Sigmoid colon (tissue), 7 donors: ENCODE data around the gene ODAD3. TPM values are rescaled to one million over a fixed set of nuclear protein-coding genes. Genes with fewer than 3 reads are reported as not detected.

ENCODE experiments used
- DNase-seq: peaks from one replicate; pipeline ENCODE4 v3.0.0-alpha.2; 2019
- H3K27ac ChIP-seq, 4 donors: fragments of 200-600 bp; sonication (generic); one replicate each; pipeline ENCODE4 v1.5.1; 2016 to 2019; ENCODE audit warnings: mild to moderate bottlenecking in 1 of 4
- H3K27me3 ChIP-seq, 3 donors: fragments of 200-600 bp; sonication (generic); one replicate each; pipeline ENCODE4 v1.5.1; 2019; ENCODE audit warnings: mild to moderate bottlenecking in 1 of 3
- H3K36me3 ChIP-seq, 4 donors: fragments of 200-600 bp; sonication (generic); one replicate each; pipeline ENCODE4 v1.5.1; 2016 to 2019
- H3K4me1 ChIP-seq, 4 donors: fragments of 200-600 bp; sonication (generic); one replicate each; pipeline ENCODE4 v1.5.1; 2017 to 2019
- H3K4me3 ChIP-seq, 4 donors: fragments of 200-600 bp; sonication (generic); one replicate each; pipeline ENCODE4 v1.5.1; 2017 to 2019; ENCODE audit warnings: mild to moderate bottlenecking in 2 of 4, moderate library complexity in 1 of 4
- H3K9me3 ChIP-seq, 4 donors: fragments of 200-600 bp in 3 of 4; sonication (generic) in 3 of 4; one replicate each; pipeline versions ENCODE4 v1.5.1 to v1.6.1; 2013 to 2019
- EP300 ChIP-seq, 4 donors: sonication (generic); formaldehyde crosslinking; IDR thresholded peaks; one replicate each; pipeline ENCODE4 v1.6.1; 2017; ENCODE audit warnings: antibody characterized with exemption in 4 of 4
- POLR2A ChIP-seq, 2 donors: fragments of 450-650 bp; IDR thresholded peaks; one replicate each; pipeline ENCODE4 v1.6.1; 2016; ENCODE audit warnings: antibody characterized with exemption in 2 of 2, mild to moderate bottlenecking in 2 of 2, moderate library complexity in 2 of 2
- POLR2AphosphoS5 ChIP-seq, 4 donors: sonication (generic); formaldehyde crosslinking; IDR thresholded peaks; one replicate each; pipeline ENCODE4 v1.6.1; 2017; ENCODE audit warnings: antibody characterized with exemption in 4 of 4
- WGBS, 2 donors: extraction: QIAGEN DNeasy Blood & Tissue Kit; methylation state at CpG; one replicate each; pipeline ENCODE4 v1.1.7; 2013; 5-methylcytosine and 5-hydroxymethylcytosine counted together
- intact Hi-C: fragments of 100-400 bp; cut with DNase I; formaldehyde crosslinking; loops from one replicate; pipeline ENCODE4 v1.15.1; 2023
- polyA plus RNA-seq, 3 donors: library from polyadenylated mRNA; stranded (reverse); fragments of 200-250 nt; gene quantifications; one replicate each; pipeline ENCODE4 v1.2.3, GENCODE V29; 2013
- total RNA-seq, 4 donors: library from RNA; depleted of rRNA; stranded (reverse); fragments of >200 nt; gene quantifications; one replicate each; pipeline ENCODE4 v1.1.0, GENCODE V29; 2016
- TF ChIP-seq, protein P1 (sequence below), 4 experiments: fragments of 450-650 bp in 3 of 4; fragments of 200-600 bp in 1 of 4; IDR thresholded peaks; one replicate each; pipeline ENCODE4 v1.5.1; 2016 to 2019; ENCODE audit warnings: antibody characterized with exemption in 4 of 4, mild to moderate bottlenecking in 3 of 4, moderate library complexity in 2 of 4
- donor health status: healthy with polysubstance abuse.
- donor health status: Bipolar disorder and iron deficiency.
- donor health status: healthy.

ODAD3 gene
- total and polyA plus RNA-seq, 7 donors, result 0.29 to 1.4 TPM; not detected in 5

DNA sequence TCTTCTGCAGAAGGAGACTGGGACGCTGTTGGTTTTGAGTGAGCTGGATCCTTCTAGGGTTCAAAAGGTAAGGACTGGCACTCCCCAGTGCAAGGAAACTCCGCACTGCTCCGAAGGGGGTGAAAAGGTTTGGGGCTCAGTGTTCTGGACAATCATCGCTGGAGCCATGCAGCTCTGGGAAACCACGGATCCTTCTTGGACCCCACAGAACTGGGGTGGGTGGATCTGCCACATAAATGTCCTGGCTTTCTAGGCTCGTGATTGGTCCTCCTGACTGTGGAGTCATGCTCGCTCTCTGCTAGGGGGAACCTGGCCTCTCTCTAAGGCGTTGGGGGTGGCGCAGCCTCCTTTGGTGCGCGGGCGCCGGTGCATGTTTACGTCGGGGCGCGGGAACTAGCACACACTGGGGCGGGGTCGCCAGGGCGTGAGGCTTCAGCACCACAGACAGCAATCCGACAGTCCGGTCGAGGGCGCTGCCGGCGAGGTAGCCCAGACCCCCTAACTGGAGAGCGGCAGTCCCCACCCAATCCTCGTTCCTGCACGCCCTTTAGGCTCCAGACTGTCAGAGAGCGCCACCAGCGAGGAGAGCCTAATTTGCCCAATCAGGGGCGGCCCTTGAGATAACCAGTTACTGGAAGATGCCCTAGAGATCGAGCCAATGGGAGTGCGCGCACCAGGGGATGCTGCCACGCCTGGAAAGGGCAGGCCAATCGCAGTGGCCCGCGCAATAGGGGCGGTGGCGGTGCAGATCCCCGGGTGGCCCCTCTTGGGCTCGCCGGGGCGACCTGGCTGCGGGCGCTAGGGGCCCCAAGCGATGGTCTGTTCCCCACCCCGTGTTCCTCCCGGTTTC, 46.8 kb upstream of the ODAD3 start:
- TF ChIP-seq POLR2AphosphoS5 (IDR thresholded peaks at IDR 0.05) (no peak), POLR2A (IDR thresholded peaks at IDR 0.05) (no peak), EP300 (IDR thresholded peaks at IDR 0.05) (no peak)
- TF ChIP-seq, protein P1, sequence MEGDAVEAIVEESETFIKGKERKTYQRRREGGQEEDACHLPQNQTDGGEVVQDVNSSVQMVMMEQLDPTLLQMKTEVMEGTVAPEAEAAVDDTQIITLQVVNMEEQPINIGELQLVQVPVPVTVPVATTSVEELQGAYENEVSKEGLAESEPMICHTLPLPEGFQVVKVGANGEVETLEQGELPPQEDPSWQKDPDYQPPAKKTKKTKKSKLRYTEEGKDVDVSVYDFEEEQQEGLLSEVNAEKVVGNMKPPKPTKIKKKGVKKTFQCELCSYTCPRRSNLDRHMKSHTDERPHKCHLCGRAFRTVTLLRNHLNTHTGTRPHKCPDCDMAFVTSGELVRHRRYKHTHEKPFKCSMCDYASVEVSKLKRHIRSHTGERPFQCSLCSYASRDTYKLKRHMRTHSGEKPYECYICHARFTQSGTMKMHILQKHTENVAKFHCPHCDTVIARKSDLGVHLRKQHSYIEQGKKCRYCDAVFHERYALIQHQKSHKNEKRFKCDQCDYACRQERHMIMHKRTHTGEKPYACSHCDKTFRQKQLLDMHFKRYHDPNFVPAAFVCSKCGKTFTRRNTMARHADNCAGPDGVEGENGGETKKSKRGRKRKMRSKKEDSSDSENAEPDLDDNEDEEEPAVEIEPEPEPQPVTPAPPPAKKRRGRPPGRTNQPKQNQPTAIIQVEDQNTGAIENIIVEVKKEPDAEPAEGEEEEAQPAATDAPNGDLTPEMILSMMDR (IDR thresholded peaks at IDR 0.05), result no peak
- Histone ChIP-seq H3K4me1 (peaks cover 0 to 39% (median 37%) of the 10 kb centered on the region in 4 donors), H3K9me3 (no peaks in the 10 kb centered on the region), H3K36me3 (peaks cover 0 to 15% (median 8%) of the 10 kb centered on the region in 4 donors), H3K27ac (peak overlapping the region in 1 of 4 donors; percentile 31), H3K27me3 (peaks cover 43 to 80% (median 58%) of the 10 kb centered on the region in 3 donors), H3K4me3 (peak overlapping the region in 3 of 4 donors; percentile 16 to 40 (median 27))
- WGBS, 2 donors, result 5 to 10% methylated on average over 50 of the region's 50 CpGs
- intact Hi-C loops, result loop anchor here (1.0 kb wide), 1 partner anchor 187 kb away; no protein-coding TSS in a partner anchor
- peak; percentile 77 for DNase-seq

DNA sequence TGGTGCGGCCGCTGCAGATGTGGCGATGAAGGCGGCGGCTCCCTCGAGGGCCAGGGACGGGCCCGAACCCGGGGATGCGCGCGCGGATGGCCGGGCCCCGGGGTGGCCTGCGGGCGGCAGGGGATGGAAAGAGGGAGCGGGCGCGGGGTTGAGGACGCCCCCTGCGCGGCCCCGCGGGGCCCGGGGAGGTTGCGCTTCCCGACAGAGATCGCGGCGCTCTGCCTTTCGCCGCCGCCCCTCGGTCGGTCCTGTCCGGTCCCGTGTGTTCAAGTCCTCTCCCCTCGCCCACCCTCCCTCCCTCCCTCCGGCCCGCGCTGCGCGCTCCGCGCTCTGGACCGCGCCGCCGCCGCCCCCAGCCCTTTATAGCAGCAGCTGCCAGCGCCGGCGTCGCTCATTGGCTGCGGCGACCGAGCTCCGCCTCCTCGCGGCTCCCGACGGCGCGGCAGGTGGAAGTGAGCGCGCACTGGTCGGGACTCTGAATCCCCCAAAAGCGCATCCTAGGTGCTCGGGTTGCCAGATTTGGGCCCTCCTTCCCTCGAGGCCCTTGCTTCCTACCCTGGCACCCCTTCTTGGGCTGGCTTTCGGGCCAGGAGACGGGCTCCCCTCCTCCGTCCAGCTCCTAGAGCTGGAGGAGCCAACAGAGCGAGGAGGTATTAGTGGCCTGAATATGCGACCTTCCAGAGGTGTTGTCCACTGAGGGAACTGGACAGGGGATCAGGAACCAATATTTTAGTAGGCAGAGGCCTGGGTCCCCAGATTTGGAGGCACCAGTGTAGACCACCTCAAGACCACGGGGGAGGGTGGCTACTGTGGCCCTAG, 46.0 kb upstream of the ODAD3 start, which contains the start of gene ELAVL3:
TSS of gene ELAVL3 (minus strand) at position 332 of the 819 bp plus-strand sequence. CDS start 438 bp downstream, outside the sequence.
- peaks cover 43 to 74% (median 58%) of the 10 kb centered on the region in 3 donors for H3K27me3 ChIP-seq
- intact Hi-C loops, result no loop called here

DNA sequence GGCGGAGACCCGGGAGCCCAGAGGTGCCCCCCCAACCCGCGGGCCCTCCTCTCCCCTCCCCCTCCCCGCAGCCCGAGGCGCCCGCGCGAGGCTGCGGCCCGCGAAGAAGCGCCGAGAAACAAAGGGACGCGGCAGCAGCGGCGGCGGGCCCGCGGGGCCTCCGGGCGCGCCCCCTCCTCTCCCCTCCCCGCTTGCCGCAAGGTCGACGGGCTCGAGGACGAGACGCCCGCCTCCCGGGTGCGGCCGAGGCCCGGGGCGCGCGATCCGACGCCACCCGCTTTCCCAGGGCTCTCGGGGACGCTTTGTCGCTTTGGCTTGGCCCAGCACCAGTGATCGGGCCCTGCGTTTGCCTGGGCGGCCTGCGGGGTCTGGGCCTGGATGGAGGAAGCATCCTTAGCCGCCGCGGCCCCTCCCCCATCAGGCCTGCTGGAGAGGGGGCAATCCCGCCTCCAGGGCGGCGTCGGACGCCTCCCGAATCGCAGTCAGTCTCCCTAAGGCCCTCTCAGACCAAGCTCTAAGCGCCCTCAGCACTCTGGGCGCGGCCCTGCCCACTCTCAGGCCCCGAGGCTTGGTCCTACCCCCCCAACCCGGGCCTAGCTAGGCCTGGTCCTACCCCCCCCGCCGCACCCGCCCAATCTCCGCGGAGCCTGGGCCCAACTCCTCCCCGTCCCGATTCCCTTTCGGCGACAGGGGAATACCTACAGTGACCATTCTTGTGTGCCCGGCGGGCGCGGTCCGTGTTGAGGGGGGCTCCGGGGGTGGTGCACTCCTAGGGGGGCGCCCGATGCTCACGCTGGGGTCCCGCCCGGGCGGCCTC, 45.2 kb upstream of the ODAD3 start:
- peaks cover 43 to 66% (median 58%) of the 10 kb centered on the region in 3 donors for H3K27me3 ChIP-seq
- H3K9me3 ChIP-seq, result no peaks in the 10 kb centered on the region

More for the DNA sequence above, 46.0 kb upstream of the ODAD3 start, which contains the start of gene ELAVL3:
- H3K4me1 ChIP-seq, result peaks cover 0 to 39% (median 37%) of the 10 kb centered on the region in 4 donors
- no peak within 1 kb of the TSS for H3K27ac ChIP-seq
- peak within 1 kb of the TSS in 2 of 4 donors; percentile 19 to 40 for H3K4me3 ChIP-seq
- WGBS, 2 donors, result 12 to 22% methylated on average over 77 of the region's 77 CpGs
- TF ChIP-seq EP300 (IDR thresholded peaks at IDR 0.05), result no peak
- no peak for TF ChIP-seq POLR2AphosphoS5 (IDR thresholded peaks at IDR 0.05)
- TF ChIP-seq POLR2A (IDR thresholded peaks at IDR 0.05), result no peak
- TF ChIP-seq, protein P1 (IDR thresholded peaks at IDR 0.05), result no peak
- no peaks in the 10 kb centered on the region for H3K9me3 ChIP-seq
- peaks cover 0 to 13% (median 8%) of the 10 kb centered on the region in 4 donors for H3K36me3 ChIP-seq
- DNase-seq, result no peak

More for the DNA sequence above, 45.2 kb upstream of the ODAD3 start:
- peak overlapping the region in 2 of 4 donors; percentile 19 to 26 for H3K4me3 ChIP-seq
- H3K4me1 ChIP-seq, result peaks cover 0 to 39% (median 37%) of the 10 kb centered on the region in 4 donors
- intact Hi-C loops, result no loop called here
- H3K27ac ChIP-seq, result no peak overlapping the region
- DNase-seq, result no peak
- WGBS, 2 donors, result 10 to 13% methylated on average over 86 of the region's 86 CpGs
- TF ChIP-seq POLR2A (IDR thresholded peaks at IDR 0.05), result no peak
- TF ChIP-seq EP300 (IDR thresholded peaks at IDR 0.05), result no peak
- TF ChIP-seq, protein P1 (IDR thresholded peaks at IDR 0.05), result no peak
- TF ChIP-seq POLR2AphosphoS5 (IDR thresholded peaks at IDR 0.05), result no peak
- H3K36me3 ChIP-seq, result peaks cover 0 to 13% (median 8%) of the 10 kb centered on the region in 4 donors
